Mesothelial cell of epicardium (in vitro differentiated cells): ENCODE results near the gene RNGTT. TPM values are rescaled to one million over a fixed set of nuclear protein-coding genes. Genes with fewer than 3 reads are reported as not detected.
A peak's percentile ranks its signal among the peaks of the same experiment; 100 is the strongest.
"Not testable (repeated sequence)": the region's sequence is repeated elsewhere in the genome, so short reads cannot be mapped to it uniquely, and the experiment has no call there.

Experiments
- DNase-seq, 2 experiments: peaks; one replicate each; pipeline ENCODE4 v3.0.0; 2021; ENCODE audit warnings: low spot score in 2 of 2; ENCODE audit not compliant: unreplicated experiment in 2 of 2
- H3K27ac Mint-ChIP-seq: 2 replicates; pipeline ENCODE4 v1.8.0; 2021; ENCODE audit warnings: mixed read lengths
- H3K27me3 Mint-ChIP-seq: 2 replicates; pipeline ENCODE4 v1.8.0; 2021; ENCODE audit warnings: low read depth, mixed read lengths
- H3K36me3 Mint-ChIP-seq: 2 replicates; pipeline ENCODE4 v1.8.0; 2021; ENCODE audit warnings: mixed read lengths
- H3K4me1 Mint-ChIP-seq: 2 replicates; pipeline ENCODE4 v1.8.0; 2021; ENCODE audit warnings: mixed read lengths
- H3K4me3 Mint-ChIP-seq: 2 replicates; pipeline ENCODE4 v1.8.0; 2021; ENCODE audit warnings: mild to moderate bottlenecking, moderate library complexity, mixed read lengths
- H3K9me3 Mint-ChIP-seq: 2 replicates; pipeline ENCODE4 v1.8.0; 2021; ENCODE audit warnings: mixed read lengths
- total RNA-seq: library from RNA; stranded (reverse); gene quantifications from 3 replicates; pipeline ENCODE4 v1.2.1, GENCODE V29; 2021
- TF ChIP-seq, protein P1 (sequence below): fragments of 200-600 bp; sonication (generic); IDR thresholded peaks from one replicate; pipeline ENCODE4 v1.5.0; 2021; ENCODE audit warnings: antibody characterized with exemption; ENCODE audit not compliant: unreplicated experiment

RNGTT gene
- total RNA-seq, 1 donor from 2014 or later: 16.5 TPM

DNA sequence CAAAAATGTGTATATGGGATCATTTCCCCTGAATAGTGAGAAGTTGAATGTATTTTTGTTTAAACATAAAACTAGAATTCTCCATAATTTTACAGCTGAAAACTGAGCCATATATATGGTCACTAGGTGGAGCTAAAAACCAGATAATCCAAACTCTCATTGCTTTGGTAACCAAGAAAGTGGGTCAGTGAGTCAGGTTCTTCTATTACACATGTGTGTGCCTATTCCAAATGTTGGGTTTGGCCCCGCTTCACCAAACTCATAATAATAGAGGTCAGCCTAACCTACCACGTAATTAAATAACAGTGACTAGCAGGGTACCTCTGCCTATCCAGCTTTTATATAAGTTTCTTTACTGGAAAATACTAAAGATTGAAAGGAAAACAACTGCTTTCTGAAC is 19.3 kb upstream of the RNGTT start:
- no peak for DNase-seq
- H3K9me3 Mint-ChIP-seq: no peaks in the 10 kb centered on the region

GRCh38 chr6:88975369-88975768 is 12.0 kb upstream of the RNGTT start:
- H3K4me1 Mint-ChIP-seq: peaks cover 15% of the 10 kb centered on the region
- H3K27ac Mint-ChIP-seq: no peak overlapping the region
- no peaks in the 10 kb centered on the region for H3K9me3 Mint-ChIP-seq
- H3K4me3 Mint-ChIP-seq: no peak overlapping the region
- H3K36me3 Mint-ChIP-seq: no peaks in the 10 kb centered on the region
- no peak for DNase-seq
- TF ChIP-seq, protein P1, sequence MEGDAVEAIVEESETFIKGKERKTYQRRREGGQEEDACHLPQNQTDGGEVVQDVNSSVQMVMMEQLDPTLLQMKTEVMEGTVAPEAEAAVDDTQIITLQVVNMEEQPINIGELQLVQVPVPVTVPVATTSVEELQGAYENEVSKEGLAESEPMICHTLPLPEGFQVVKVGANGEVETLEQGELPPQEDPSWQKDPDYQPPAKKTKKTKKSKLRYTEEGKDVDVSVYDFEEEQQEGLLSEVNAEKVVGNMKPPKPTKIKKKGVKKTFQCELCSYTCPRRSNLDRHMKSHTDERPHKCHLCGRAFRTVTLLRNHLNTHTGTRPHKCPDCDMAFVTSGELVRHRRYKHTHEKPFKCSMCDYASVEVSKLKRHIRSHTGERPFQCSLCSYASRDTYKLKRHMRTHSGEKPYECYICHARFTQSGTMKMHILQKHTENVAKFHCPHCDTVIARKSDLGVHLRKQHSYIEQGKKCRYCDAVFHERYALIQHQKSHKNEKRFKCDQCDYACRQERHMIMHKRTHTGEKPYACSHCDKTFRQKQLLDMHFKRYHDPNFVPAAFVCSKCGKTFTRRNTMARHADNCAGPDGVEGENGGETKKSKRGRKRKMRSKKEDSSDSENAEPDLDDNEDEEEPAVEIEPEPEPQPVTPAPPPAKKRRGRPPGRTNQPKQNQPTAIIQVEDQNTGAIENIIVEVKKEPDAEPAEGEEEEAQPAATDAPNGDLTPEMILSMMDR: no peak
- H3K27me3 Mint-ChIP-seq: no peaks in the 10 kb centered on the region

More for the DNA sequence above, 19.3 kb upstream of the RNGTT start:
- Mint-ChIP-seq H3K27me3 (no peaks in the 10 kb centered on the region), H3K4me1 (peaks cover 5% of the 10 kb centered on the region), H3K27ac (no peak overlapping the region), H3K4me3 (no peak overlapping the region), H3K36me3 (no peaks in the 10 kb centered on the region)
- TF ChIP-seq, protein P1: peak; percentile 74

DNA sequence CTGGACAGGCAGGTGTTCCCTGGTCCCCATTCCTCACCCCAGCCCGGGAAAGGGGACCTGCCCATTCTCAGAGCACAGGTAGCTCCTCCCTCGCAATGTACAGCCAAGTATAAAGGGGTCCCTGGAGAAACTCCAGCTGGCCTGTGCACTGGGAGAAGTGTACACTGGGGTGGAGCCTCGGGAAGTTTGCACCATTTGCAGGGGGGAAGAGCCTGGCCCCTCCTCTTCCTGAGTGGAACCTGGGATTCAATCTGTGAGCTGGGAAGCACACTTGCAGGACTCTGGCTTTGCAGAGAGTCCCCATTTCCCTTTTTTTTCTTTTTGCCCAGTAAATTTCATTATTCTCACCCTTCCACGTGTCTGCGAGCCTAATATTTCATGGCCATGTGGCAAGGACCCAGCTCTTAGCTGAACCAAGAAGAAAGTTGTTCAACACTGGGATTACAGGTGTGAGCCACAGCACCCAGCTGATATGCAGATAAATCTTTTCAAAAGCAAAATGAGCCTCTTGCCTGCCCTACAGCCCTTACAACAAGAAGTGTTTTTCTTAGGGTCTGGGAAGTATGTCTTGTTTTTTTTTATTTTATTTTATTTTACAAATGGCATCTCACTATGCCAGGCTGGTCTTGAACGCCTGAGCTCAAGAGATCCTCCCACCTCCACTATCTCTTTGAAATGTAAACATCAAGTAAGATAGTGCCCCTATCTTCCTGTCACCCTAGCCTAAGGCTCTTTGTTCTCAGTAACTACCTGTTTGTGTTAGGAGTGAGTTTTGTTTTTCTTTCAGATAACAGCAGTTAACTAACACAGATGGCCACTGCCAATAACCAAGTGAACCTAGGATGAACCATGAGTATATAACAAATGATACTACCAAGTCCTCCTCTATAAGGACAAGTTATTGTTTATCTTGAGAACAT is 9.3 kb upstream of the RNGTT start:
- Mint-ChIP-seq H3K9me3 (peaks cover 11% of the 10 kb centered on the region), H3K4me3 (no peak overlapping the region), H3K36me3 (peaks cover 5% of the 10 kb centered on the region), H3K4me1 (peaks cover 15% of the 10 kb centered on the region), H3K27me3 (no peaks in the 10 kb centered on the region), H3K27ac (peak overlapping the region; percentile 53)
- DNase-seq: no peak
- TF ChIP-seq, protein P1: no peak

DNA sequence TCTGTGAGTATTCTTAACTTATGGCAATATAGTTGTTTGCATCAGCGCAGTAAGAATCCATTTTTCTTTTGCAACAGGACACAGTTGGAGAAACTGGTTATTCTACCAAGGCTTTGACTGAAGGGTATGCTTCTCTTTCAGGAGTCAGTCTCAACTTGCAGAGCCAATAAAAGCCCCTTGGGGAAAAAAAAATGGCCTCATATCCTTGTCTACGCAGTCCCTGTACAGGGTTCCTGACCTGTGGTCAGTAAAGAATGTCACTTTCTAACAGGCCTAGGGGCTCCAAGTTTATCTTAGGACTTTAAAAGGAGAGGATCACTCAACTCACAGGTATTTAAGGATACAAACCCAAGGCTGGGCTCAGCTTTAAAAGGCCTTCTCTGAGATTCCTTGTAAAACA is 6.9 kb upstream of the RNGTT start:
- Mint-ChIP-seq H3K36me3 (peaks cover 9% of the 10 kb centered on the region), H3K27me3 (no peaks in the 10 kb centered on the region), H3K9me3 (peaks cover 14% of the 10 kb centered on the region), H3K27ac (no peak overlapping the region), H3K4me1 (peaks cover 17% of the 10 kb centered on the region), H3K4me3 (no peak overlapping the region)
- DNase-seq: no peak
- TF ChIP-seq, protein P1: no peak

DNA sequence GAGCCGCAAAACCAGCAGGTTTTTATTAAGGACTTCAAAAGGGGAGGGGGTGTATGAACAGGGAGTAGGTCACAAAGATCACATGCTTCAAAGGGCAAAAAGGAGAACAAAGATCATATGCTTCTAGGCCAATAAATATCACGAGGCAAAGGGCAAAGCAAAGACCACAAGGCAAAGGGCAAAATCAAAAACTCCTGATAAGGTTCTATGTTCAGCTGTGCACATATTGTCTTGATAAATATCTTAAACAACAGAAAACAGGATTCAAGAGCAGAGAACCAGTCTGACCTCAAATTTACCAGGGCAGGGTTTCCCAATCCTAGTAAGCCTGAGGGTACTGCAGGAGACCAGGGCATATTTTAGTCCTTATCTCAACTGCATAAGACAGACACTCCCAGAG is 5.8 kb upstream of the RNGTT start:
- H3K27ac Mint-ChIP-seq, H3K4me3 Mint-ChIP-seq, H3K27me3 Mint-ChIP-seq: not testable (repeated sequence)

GRCh38 chr6:88967891-88968290 is 4.5 kb upstream of the RNGTT start:
- Mint-ChIP-seq H3K9me3 (peaks cover 14% of the 10 kb centered on the region), H3K36me3 (peaks cover 9% of the 10 kb centered on the region), H3K4me3 (no peak overlapping the region), H3K27ac (no peak overlapping the region), H3K27me3 (no peaks in the 10 kb centered on the region), H3K4me1 (peaks cover 27% of the 10 kb centered on the region)
- TF ChIP-seq, protein P1: no peak
- no peak for DNase-seq

More for the DNA sequence above, 5.8 kb upstream of the RNGTT start:
- H3K36me3 Mint-ChIP-seq, DNase-seq: not testable (repeated sequence)
- Mint-ChIP-seq H3K4me1 (peaks cover 25% of the 10 kb centered on the region), H3K9me3 (peaks cover 14% of the 10 kb centered on the region)
